MCF 10A (cell line): ENCODE results near the gene OR1J1. TPM values are rescaled to one million over a fixed set of nuclear protein-coding genes. Genes with fewer than 3 reads are reported as not detected.

Experiments used
- BruUV-seq: library from RNA; stranded (reverse); fragments of 400-500 nt; replicated peaks from 2 replicates; lab custom pipeline; 2021; lab: Mats Ljungman, UMichigan
- CTCF ChIA-PET: fragments of 300-600 bp; sonication (Branson Sonifier 250); formaldehyde crosslinking; extraction: SDS; loops from one replicate; lab custom pipeline; 2021; ENCODE audit warnings: antibody characterized with exemption, inconsistent platforms; lab: Yijun Ruan, JAX
- POLR2A ChIA-PET: fragments of 300-600, 350-650 bp; sonication (Branson Sonifier 250); formaldehyde crosslinking; extraction: SDS; loops from one replicate; lab custom pipeline; 2020; ENCODE audit warnings: antibody characterized with exemption, inconsistent platforms; lab: Yijun Ruan, JAX
- DNase-seq: peaks from one replicate; pipeline ENCODE4 v3.0.0-alpha.2; 2018; ENCODE audit not compliant: unreplicated experiment
- H3K27ac Mint-ChIP-seq: one replicate; pipeline ENCODE4 v1.8.0; 2022; ENCODE audit warnings: mild to moderate bottlenecking, low read depth, mixed read lengths; ENCODE audit not compliant: unreplicated experiment
- H3K27me3 Mint-ChIP-seq: one replicate; pipeline ENCODE4 v1.8.0; 2022; ENCODE audit warnings: mixed read lengths; ENCODE audit not compliant: insufficient read depth, unreplicated experiment
- H3K36me3 Mint-ChIP-seq: one replicate; pipeline ENCODE4 v1.8.0; 2022; ENCODE audit warnings: mild to moderate bottlenecking, moderate library complexity, mixed read lengths; ENCODE audit not compliant: insufficient read depth, unreplicated experiment
- H3K4me1 Mint-ChIP-seq: one replicate; pipeline ENCODE4 v1.8.0; 2022; ENCODE audit warnings: mixed read lengths; ENCODE audit not compliant: insufficient read depth, unreplicated experiment
- H3K4me3 Mint-ChIP-seq: one replicate; pipeline ENCODE4 v1.8.0; 2022; ENCODE audit warnings: mild to moderate bottlenecking, moderate library complexity, mixed read lengths; ENCODE audit not compliant: unreplicated experiment
- H3K9me3 Mint-ChIP-seq: one replicate; pipeline ENCODE4 v1.8.0; 2022; ENCODE audit warnings: mixed read lengths; ENCODE audit not compliant: unreplicated experiment
- CTCF ChIP-seq: fragments of 200-600 bp; IDR thresholded peaks from one replicate; pipeline ENCODE4 v1.8.0; 2022; ENCODE audit warnings: antibody characterized with exemption, mild to moderate bottlenecking; ENCODE audit not compliant: unreplicated experiment
- intact Hi-C: fragments of 100-400 bp; cut with micrococcal nuclease; formaldehyde crosslinking; loops from 2 replicates; pipeline ENCODE4 v1.14.1; 2022
- total RNA-seq: library from RNA; stranded (reverse); gene quantifications from 2 replicates; pipeline ENCODE4 v1.2.3, GENCODE V29; 2022

The OR1J1 gene
- total RNA-seq, 1 experiment from 2014 or later, result not detected

GRCh38 chr9:122446819-122447484, 30.8 kb downstream of the OR1J1 start:
- BruUV-seq, result no TSS peak
- Mint-ChIP-seq H3K36me3 (no peaks in the 10 kb centered on the region), H3K9me3 (no peaks in the 10 kb centered on the region), H3K27me3 (peaks cover 7% of the 10 kb centered on the region), H3K4me1 (peaks cover 13% of the 10 kb centered on the region), H3K27ac (no peak overlapping the region), H3K4me3 (no peak overlapping the region)
- DNase-seq, result no peak
- no peak for TF ChIP-seq CTCF
- ChIA-PET CTCF (interaction anchor here (0.7 to 1.9 kb wide), 3 partner anchors 16 to 348 kb away, joined by 3 to 7 read pairs (median 3); no protein-coding TSS in a partner anchor), POLR2A (interaction anchor here (0.7 kb wide), 1 partner anchor 52 kb away, joined by 3 read pairs; no protein-coding TSS in a partner anchor)
- intact Hi-C loops, result no loop called here

GRCh38 chr9:122445155-122445749, 32.5 kb downstream of the OR1J1 start:
- Mint-ChIP-seq H3K36me3 (no peaks in the 10 kb centered on the region), H3K9me3 (no peaks in the 10 kb centered on the region), H3K27ac (no peak overlapping the region), H3K4me1 (peaks cover 13% of the 10 kb centered on the region), H3K27me3 (peaks cover 20% of the 10 kb centered on the region), H3K4me3 (no peak overlapping the region)
- intact Hi-C loops, result no loop called here
- TF ChIP-seq CTCF, result no peak
- no peak for DNase-seq
- CTCF ChIA-PET, result interaction anchor here (0.6 to 1.3 kb wide), 4 partner anchors 8 to 585 kb away, joined by 3 to 5 read pairs (median 4); no protein-coding TSS in a partner anchor
- POLR2A ChIA-PET, result no interaction called here
- no TSS peak for BruUV-seq

- Mint-ChIP-seq H3K4me1 (peaks cover 13% of the 10 kb centered on the region), H3K36me3 (no peaks in the 10 kb centered on the region), H3K9me3 (no peaks in the 10 kb centered on the region), H3K4me3 (no peak overlapping the region), H3K27me3 (peaks cover 20% of the 10 kb centered on the region), H3K27ac (no peak overlapping the region)
- CTCF ChIA-PET, result interaction anchor here (0.5 to 1.6 kb wide), 4 partner anchors 9 to 365 kb away, joined by 3 to 6 read pairs (median 3); no protein-coding TSS in a partner anchor
- BruUV-seq, result no TSS peak
- no peak for TF ChIP-seq CTCF
- DNase-seq, result peak; percentile 4
- intact Hi-C loops, result no loop called here
- POLR2A ChIA-PET, result no interaction called here
These were observed 33.5 kb downstream of the OR1J1 start for GRCh38 chr9:122444041-122444733.

GRCh38 chr9:122442568-122442967, 35.2 kb downstream of the OR1J1 start:
- BruUV-seq, result no TSS peak
- ChIA-PET CTCF (interaction anchor here (0.8 to 1.0 kb wide), 2 partner anchors 10 to 93 kb away, joined by 3 read pairs; no protein-coding TSS in a partner anchor), POLR2A (no interaction called here)
- H3K9me3 Mint-ChIP-seq, result no peaks in the 10 kb centered on the region
- peaks cover 13% of the 10 kb centered on the region for H3K4me1 Mint-ChIP-seq
- H3K36me3 Mint-ChIP-seq, result no peaks in the 10 kb centered on the region
- no peak overlapping the region for H3K27ac Mint-ChIP-seq
- intact Hi-C loops, result no loop called here
- DNase-seq, result no peak
- H3K27me3 Mint-ChIP-seq, result peaks cover 20% of the 10 kb centered on the region
- TF ChIP-seq CTCF, result no peak
- no peak overlapping the region for H3K4me3 Mint-ChIP-seq
